ENCODE data around the gene CENPN.

CENPN gene

DNA sequence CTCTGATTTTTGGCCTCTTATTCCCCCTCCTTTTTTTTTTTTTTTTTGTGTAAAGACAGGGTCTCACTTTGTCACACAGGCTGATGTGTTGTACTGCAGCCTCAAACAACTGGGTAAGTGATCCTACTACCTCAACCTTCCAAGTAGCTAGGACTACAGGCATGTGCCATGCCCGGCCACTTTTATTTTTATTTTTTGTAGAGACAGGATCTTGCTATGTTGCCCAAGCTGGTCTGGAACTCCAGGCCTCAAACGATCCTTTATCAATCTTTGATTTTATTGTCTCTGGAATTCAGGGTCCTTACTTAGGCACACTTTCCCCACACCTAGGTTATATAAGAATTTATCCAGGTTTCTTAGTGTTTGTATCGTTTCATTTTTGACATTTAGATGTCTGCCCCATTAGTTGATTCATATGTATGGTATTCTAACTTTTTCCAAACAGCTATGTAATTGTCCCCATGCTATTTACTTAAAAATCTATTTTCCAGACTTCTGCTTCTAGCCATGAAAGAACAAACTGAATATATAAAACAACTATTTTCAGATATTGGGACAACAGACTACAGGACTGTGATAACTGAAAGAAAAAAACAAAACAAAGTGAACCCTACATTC, 14.2 kb upstream of the CENPN start:
- DNase-seq = no peak

- no peak for DNase-seq
These were observed 13.7 kb upstream of the CENPN start for GRCh38 chr16:80993307-80993706.

DNA sequence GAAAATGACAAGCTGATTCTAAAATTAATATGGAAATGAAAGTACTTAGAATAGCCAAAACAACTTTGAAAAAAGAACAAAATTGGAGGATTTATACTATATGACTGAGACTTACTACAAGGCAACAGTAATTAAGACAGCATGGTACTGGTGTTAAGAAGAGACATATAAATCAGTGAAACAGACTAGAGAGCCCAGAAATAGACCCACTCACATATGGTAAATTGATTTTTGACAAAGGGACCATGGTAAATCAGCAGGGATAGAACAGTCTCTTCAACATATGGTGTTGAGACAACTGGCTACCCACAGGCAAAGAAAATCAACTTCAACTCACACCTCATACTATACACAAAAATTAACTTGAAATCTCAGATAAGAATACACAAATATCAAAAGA, 13.2 kb upstream of the CENPN start:
- DNase-seq = no peak

- DNase-seq = no peak
These were observed 12.6 kb upstream of the CENPN start for GRCh38 chr16:80994451-80994850.

DNA sequence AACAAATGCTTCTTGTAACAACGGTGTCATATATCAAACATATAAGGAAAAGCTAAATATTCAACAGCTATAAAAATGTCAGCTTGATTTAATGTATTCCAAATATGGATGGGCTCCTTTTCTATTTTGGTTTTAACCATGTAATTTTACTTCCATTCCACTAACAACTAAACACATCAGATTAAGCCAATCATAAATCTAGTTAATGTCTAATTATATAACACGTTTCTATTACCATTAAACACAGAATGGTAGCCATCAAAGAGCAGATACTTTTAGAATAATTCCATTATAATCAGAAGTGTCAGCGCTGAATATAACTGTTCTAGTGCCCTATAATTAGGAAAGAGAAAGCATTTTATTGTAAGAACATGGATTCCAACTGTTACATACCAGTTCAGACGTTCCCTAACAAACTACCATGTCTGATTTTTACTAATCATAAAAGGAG, 10.3 kb upstream of the CENPN start:
- DNase-seq = no peak

DNA sequence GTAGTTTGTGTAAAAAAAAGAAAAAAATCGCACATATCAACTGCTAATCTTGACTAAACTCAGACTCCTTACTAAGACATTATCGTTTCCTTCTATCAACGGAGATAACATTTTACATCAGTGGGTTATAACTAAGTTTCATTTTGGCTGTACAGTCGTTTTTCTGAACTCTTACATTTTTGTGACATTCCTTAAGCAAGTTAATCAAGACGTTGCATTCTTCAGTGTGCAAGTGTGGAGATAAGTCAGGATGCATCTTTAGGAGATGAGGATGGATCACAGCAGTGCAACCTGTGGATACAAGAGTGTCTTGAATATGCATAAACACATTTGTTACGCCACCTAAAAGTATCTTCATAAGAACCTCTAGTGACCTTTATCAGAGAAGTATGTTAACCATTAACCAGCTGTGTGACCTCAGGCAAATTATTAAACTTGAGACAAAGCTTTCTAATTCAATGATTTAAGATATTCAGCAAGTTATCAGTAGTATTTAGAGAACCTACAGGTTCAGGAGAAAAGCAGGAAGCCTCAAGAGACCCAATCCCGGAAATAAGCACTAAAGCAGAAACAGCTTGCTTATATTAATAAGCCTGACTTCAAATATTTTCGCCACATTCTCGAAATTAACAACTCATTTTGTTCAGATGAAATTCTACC, 9.7 kb upstream of the CENPN start:
- DNase-seq = no peak

DNA sequence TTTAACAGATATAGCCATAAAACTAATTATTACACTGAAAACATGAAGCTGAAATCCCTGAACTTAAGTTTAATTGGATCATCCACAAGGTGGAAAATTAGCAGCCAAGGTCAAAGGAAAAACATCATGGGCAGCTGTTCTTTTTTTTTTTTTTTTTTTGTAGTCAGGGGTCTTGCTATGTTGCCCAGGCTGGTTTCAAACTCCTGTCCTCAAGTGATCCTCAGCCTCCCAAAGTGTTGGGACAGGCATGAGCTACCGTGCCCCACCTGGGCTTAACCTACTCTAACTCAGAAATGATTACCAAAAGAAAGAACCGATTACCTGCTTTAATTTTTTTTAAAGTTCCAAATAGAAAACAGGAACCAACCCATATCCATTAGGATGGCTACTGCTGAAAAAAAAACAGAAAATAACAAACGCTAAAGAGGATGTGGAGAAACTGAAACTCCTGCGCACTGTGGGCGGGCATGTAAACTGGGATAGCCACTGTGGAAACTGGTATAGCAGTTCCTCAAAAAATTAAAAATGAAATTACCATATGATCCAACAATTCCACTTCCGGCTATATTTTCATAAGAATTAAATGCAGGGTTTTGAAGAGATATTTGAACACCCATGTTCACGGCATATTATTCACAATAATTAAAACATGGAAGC, 8.9 kb upstream of the CENPN start:
- no peak for DNase-seq

- no peak for DNase-seq
These were observed 6.1 kb upstream of the CENPN start for GRCh38 chr16:81000873-81001272.

GRCh38 chr16:81001330-81001729, 5.7 kb upstream of the CENPN start:
- DNase-seq = no peak

GRCh38 chr16:81003064-81003463, 4.0 kb upstream of the CENPN start:
- no peak for DNase-seq

DNA sequence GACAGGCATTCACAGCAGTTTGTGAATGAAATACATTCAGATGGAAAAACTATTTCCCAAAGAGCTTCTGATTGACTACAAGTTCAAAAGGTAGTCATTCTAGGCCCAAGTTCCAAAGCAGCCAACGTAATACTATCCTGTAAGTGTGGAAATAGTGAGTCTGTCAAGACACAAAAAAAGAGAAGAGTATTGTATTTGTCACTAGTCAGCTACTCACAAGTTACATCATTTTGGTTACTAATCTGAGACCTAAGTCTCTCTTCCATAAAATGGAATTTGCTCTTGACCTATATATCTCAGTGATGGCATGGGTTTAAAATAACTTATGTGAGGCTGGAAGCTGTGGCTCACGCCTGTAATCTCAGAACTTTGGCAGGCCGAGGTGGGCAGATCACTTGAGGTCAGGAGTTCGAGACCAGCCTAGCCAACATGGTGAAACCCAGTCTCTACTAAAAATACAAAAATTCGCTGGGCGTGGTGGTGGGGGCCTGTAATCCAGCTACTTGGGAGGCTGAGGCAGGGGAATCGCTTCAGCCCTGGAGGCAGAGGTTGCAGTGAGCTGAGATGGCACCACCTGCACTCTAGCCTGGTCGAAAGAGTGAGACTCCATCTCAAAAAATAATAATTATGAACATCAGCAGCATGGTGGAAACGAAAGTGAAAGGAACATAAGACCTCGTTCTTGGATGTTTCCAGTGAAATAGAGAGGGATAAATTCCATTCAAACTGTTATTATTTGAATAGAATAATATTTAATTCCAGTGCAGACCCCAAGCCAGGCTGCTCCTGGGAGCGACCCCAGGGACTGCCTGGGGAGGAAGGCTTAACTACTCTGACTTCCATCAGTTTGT, 3.2 kb upstream of the CENPN start:
- no peak for DNase-seq

DNA sequence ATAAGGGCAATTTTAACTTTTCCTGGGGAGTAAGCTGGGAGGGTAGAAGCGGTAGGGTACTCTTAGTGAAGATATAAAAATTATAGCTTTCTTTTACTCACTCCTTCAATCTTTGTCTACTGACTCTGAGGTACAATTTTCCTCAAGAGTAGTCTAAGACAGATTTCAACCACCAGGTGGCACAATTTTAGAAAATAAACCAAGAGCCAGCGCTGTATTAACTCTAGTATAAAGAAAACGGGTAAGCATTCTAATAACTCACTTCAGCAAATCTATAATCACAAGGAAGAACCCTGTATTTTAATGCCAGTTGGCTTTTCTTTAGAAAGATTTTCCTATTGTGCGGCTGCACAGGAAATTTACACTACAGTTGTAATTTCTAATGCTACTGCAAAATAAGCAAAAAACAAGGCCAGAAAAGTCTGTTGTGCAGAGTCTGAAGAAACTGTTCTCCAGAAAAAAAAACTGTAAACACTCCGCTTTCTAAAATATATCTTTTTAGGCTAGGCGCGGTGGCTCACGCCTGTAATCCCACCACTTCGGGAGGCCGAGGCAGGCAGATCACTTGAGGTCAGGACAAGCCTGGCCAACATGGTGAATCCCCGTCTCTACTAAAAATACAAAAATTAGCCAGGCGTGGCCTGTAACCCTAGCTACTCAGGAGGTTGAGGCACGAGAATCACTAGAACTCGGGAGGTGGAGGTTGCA, 2.2 kb upstream of the CENPN start:
- peak; percentile 19 to 51 for DNase-seq

DNA sequence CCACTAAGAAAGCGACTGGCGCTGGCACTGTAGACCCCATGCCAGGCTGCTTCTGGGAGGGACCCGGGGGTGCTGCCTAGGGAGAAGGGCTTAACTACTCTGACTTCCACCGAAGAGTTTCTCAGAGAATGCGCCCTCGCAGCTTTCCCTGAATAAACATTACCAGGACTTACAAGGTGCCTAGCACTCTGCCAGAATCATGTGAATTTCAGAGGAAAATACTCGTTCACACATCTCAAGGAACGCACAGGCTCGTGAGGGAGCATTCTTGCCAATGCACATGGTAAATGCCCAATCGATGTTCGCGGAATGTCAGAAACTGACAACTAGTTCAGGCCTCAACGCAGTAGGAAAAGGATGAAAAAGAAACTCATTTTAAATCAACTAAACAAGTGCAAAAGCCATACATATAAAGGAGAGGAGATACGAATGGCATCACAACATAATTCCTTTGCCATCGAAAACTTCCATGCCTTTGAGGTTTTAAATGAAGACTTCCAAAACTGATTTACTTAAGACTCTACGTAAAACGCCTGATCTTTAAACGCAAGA, 1.3 kb upstream of the CENPN start:
- DNase-seq = no peak

DNA sequence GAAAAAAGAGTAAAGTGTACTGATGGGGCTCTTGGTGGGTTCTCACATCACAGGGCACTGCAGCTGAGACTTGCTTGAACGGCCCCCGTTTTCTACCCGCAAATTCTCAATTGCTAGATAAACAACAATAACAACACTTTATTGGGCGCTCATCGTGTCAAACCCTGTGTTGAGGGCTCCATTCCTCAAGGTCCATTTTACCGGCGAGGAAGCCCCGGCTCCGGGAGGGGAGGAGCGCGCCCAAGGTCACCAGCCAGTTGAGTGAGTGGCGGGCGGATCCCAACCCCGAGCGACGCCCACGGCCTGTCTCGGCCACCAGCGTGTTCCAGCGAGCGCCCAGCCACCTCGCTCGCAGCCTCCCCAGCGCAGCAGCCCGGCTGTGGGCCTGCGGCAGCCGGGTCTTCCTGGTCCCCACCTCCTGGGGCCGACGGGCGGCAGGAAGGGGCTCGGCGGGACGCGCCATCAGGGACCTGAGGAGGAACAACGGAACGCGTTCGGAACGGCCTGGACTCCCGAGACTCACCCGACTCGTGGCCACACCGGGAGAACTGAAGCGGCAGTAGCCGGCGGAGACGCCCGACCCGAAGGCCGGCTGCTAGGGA, 702 bp upstream of the CENPN start:
- peak; percentile 63 to 74 for DNase-seq

GRCh38 chr16:81008505-81008789, 1.4 kb downstream of the CENPN start:
- no peak for DNase-seq

DNA sequence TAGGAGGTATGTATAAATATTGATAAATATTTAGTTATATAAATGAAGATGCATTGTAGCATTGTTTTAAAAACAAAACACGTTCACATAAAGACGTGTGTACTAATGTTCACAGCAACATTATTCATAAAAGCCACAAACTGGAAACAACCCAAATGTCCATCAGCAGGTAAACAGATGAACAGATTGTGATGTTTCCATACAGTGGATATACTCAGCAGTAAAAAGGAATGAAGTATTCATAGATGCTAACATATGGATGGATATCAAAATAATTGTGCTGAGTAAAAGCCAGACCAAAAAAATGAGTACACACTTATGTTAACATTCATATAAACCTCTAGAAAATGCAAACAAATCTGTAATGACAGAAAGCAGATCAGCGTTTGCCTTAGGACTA, 6.0 kb downstream of the CENPN start:
- no peak for DNase-seq

DNA sequence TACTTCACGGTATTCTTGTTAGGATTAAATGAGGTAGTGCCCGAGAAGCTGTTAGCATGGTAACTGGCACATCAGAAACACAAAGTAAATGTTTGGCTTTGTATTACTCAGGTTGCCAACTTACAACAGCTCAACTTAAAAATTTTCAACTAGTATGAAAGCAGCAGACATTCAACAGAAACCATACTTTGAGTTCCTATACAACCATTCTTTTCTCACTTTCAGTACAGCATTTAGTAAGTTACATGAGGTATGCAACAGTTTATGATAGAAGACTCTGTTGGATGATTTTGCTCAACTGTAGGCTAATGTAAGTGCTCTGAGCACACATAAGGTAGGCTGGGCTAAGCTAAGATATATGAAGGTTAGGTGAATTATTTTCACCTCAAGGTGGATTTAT, 7.7 kb downstream of the CENPN start:
- DNase-seq = no peak

DNA sequence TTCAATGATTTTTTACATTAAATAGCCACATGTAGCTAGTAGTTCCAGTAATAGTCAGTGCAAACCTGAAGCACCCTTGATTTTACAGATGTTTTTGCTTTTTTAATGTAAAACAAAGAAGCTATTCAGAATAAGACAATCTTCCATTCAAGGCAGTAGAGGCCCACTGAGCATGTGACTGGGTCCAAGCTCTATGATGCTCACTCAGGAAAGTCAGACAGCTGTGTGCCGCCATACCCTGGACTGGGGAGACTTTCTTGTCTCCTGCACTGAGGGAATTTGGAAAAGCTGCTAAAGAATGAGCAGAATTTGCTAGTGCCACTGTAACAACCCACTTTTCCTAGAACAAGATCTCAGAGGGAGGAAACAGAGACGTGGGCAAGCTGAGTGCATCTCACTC, 11.5 kb downstream of the CENPN start:
- no peak for DNase-seq

DNA sequence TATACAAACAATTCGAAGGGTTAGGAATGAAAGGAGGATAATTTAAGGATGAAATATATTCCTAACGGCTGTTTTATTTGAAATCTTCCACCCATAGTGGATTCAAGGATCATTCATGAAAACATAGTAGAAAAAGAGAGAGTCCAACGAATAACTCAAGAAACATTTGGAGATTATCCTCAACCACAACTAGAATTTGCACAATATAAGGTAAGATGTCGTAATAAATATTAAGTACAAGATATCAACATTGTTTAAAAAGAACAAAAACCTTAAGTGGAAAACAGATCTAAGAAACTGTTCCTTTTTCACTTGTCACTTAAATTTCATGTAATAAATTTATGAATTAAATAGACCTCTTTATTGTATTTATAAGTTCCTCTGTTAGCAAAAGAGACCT, 19.4 kb downstream of the CENPN start:
- no peak for DNase-seq

- DNase-seq = no peak
These were observed 23.1 kb downstream of the CENPN start for GRCh38 chr16:81029930-81030604.

DNA sequence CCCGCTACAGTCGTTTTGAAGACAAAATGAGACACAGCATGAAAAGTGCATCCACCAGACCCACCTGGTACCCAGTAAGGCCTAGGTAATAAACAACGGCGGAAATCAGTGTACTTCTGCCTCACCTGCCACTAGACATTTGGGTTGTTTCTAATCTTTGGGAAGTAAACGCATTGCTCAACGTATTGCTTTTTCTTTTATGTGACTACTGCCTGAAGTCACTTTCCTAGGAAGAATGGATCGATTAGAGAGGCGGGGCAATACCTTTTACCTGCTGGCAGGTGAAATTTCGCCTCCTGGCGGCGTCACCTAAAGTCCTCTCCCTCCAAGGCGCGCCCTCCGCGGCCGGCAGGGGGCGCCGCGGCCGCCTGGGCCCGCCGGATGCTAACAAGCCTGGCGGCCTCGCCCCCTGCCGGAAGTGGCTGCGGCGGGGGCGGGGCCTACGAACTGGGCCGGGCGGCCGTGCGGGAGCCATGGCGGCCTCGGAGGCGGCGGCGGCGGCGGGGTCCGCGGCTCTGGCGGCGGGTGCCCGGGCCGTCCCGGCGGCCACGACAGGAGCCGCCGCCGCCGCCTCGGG, 28.5 kb downstream of the CENPN start, which contains the start of gene ATMIN:
ATMIN (plus strand) TSS at position 445 of the 577 bp plus-strand sequence; CDS start at position 474, 29 bp downstream.
- peak; percentile 88 for DNase-seq

All from activated CD4-positive, alpha-beta T cell treated with anti-CD3 and anti-CD28 coated beads for 4 hours (primary cell).